A549 (cell line): ENCODE data around the gene NEAT1. TPM values are rescaled to one million over a fixed set of nuclear protein-coding genes. Genes with fewer than 3 reads are reported as not detected.

Experiments used
- ATAC-seq, 2 experiments: fragments of 200-7000 bp in 1 of 2; fragments of >200 bp in 1 of 2; cut with Nextera tagmentation in 1 of 2; cut with Tn5 transposase in 1 of 2; 3 replicates each; pipeline versions ENCODE4 v1.8.0 to v1.9.1; 2018 to 2020; ENCODE audit warnings: mild to moderate bottlenecking in 1 of 2, moderate library complexity in 1 of 2
- CTCF ChIA-PET: fragments of 300-600 bp; sonication (Branson Sonifier 250); formaldehyde crosslinking; extraction: SDS; loops from one replicate; lab custom pipeline; 2021; ENCODE audit warnings: antibody characterized with exemption, inconsistent platforms; lab: Yijun Ruan, JAX
- POLR2A ChIA-PET: fragments of 350-600 bp; formaldehyde crosslinking; extraction: SDS; loops from one replicate; lab custom pipeline; 2021; ENCODE audit warnings: antibody characterized with exemption, inconsistent platforms; lab: Yijun Ruan, JAX
- DNase-seq, 2 experiments: peaks; one replicate each; pipeline versions ENCODE4 v3.0.0 to v3.0.0-alpha.2; 2011 to 2016; ENCODE audit warnings: low read depth in 1 of 2, low spot score in 1 of 2
- FAIRE-seq: peaks from 2 replicates; lab custom pipeline; 2011; peaks lifted over from hg19 to GRCh38; lab: Jason Lieb, UNC
- H3K27ac ChIP-seq, 2 experiments: fragments of >200 bp; sonication (Bioruptor Twin); formaldehyde crosslinking; 3 replicates each; pipeline ENCODE4 v1.5.1; 2016 to 2017
- H3K4me1 ChIP-seq: fragments of >200 bp; sonication (Bioruptor Twin); formaldehyde crosslinking; 3 replicates; pipeline ENCODE4 v1.6.1; 2016
- H3K4me2 ChIP-seq: fragments of >200 bp; sonication (Bioruptor Twin); formaldehyde crosslinking; 3 replicates; pipeline ENCODE4 v1.6.1; 2016
- H3K4me3 ChIP-seq: fragments of >200 bp; sonication (Bioruptor Twin); formaldehyde crosslinking; 3 replicates; pipeline ENCODE4 v1.5.1; 2016
- H3K9me3 ChIP-seq: fragments of >200 bp; sonication (Bioruptor Twin); formaldehyde crosslinking; 3 replicates; pipeline ENCODE4 v1.6.1; 2016
- ESRRA ChIP-seq: fragments of 150-350 bp; IDR thresholded peaks from 2 replicates; pipeline ENCODE4 v1.6.1; 2014; ENCODE audit warnings: mild to moderate bottlenecking, low read length, borderline replicate concordance
- FOSB ChIP-seq: fragments of 250-450 bp; sonication (Bioruptor Pico); IDR thresholded peaks from 2 replicates; pipeline ENCODE4 v1.5.0; 2020; ENCODE audit warnings: mild to moderate bottlenecking, moderate library complexity
- HOXA7 ChIP-seq: fragments of 250-450 bp; sonication (Bioruptor Pico); IDR thresholded peaks from 2 replicates; pipeline ENCODE4 v1.5.0; 2020; ENCODE audit warnings: mild to moderate bottlenecking, moderate library complexity
- KDM1A ChIP-seq: fragments of 200-600 bp; sonication (generic); IDR thresholded peaks from 2 replicates; pipeline ENCODE4 v1.6.1; 2016; ENCODE audit warnings: low read depth, mild to moderate bottlenecking
- POLR2AphosphoS2 ChIP-seq: conservative IDR thresholded peaks from 2 replicates; pipeline ENCODE4 v1.6.1; 2012; ENCODE audit warnings: low read length, improper control_type of control experiment, inconsistent platforms
- RARB ChIP-seq: fragments of 250-450 bp; sonication (Bioruptor Pico); IDR thresholded peaks from 2 replicates; pipeline ENCODE4 v1.8.0; 2021; ENCODE audit warnings: mild to moderate bottlenecking, moderate library complexity
- RCOR1 ChIP-seq: fragments of 150-350 bp; IDR thresholded peaks from 2 replicates; pipeline ENCODE4 v1.6.1; 2014; ENCODE audit warnings: antibody characterized with exemption, low read length, low read depth
- ZC3H11A ChIP-seq: fragments of 450-650 bp; IDR thresholded peaks from 2 replicates; pipeline ENCODE4 v1.6.1; 2014; ENCODE audit warnings: antibody characterized with exemption, mild to moderate bottlenecking
- ZFP36 ChIP-seq: fragments of 450-650 bp; IDR thresholded peaks from 2 replicates; pipeline ENCODE4 v1.6.1; 2014; ENCODE audit warnings: borderline replicate concordance; ENCODE audit not compliant: partially characterized antibody
- WGBS: methylation state at CpG from one replicate; pipeline ENCODE4 v1.1.6; 2017; ENCODE audit errors: missing lambda C conversion rate; 5-methylcytosine and 5-hydroxymethylcytosine counted together
- polyA plus RNA-seq, 4 experiments: library from polyadenylated mRNA; depleted of rRNA in 3 of 4; stranded (reverse); fragments of >200 nt; fragmentation: RNase III in 1 of 4; extraction: RNeasy Plus Mini Kit Qiagen cat#74134 plus additional on column Dnase treatment in 1 of 4; gene quantifications; 2 replicates in 3 of 4; 3 replicates in 1 of 4; pipeline ENCODE4 v1.2.3, GENCODE V29; 2011 to 2017
- TF ChIP-seq, protein P1 (sequence below): fragments of 250-450 bp; sonication (Bioruptor Pico); IDR thresholded peaks from 2 replicates; pipeline ENCODE4 v1.5.0; 2021; ENCODE audit warnings: mild to moderate bottlenecking, moderate library complexity, borderline replicate concordance
- TF ChIP-seq, protein P2 (sequence below): IDR thresholded peaks from 2 replicates; pipeline ENCODE4 v1.6.1; 2012; ENCODE audit warnings: low read depth, borderline replicate concordance
- TF ChIP-seq, protein P3 (sequence below): fragments of 200-600 bp; sonication (generic); IDR thresholded peaks from 2 replicates; pipeline ENCODE4 v1.6.1; 2016; ENCODE audit warnings: antibody characterized with exemption, mild to moderate bottlenecking, moderate library complexity

NEAT1 gene
- polyA plus RNA-seq, 2 of the 4 experiments (the other 2 are of a cell fraction), result 314 to 1,223 TPM

DNA sequence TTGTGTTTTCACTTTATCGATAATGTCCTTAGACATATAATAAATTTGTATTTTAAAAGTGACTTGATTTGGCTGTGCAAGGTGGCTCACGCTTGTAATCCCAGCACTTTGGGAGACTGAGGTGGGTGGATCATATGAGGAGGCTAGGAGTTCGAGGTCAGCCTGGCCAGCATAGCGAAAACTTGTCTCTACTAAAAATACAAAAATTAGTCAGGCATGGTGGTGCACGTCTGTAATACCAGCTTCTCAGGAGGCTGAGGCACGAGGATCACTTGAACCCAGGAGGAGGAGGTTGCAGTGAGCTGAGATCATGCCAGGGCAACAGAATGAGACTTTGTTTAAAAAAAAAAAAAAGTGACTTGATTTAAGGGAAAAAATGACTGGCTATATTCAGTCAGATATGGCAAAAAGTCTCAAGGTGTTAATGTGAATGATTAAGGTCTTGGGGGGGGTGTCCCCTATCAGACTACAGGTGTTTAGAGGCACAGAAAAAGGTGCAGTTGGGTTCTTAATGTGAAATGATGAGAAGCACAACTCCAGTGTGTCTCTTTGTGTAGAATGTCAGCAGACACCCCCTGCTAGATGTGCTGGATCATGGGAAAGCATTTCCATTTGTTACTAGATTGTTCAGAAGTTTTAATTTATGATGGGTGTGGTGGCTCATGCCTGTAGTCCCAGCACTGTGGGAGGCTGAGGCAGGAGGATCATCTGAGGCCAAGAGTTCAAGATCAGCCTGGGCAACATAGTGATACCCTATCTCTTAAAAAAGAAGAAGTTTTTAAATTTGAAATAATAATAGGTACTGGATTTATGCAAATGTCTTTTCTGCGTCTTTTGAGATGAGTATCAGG, 17.0 kb downstream of the NEAT1 start:
- CTCF ChIA-PET, result interaction anchor here (0.6 to 5.1 kb wide), 3 partner anchors 20 to 75 kb away, joined by 3 to 18 read pairs (median 3); no protein-coding TSS in a partner anchor
- Histone ChIP-seq H3K27ac (peak overlapping the region in 1 of 2 experiments; percentile 65; a peak in 3 of 6 replicates), H3K4me2 (peak overlapping the region; percentile 6; the same call in 1 of the 3 replicates), H3K4me3 (no peak overlapping the region), H3K4me1 (peaks cover 94% of the 10 kb centered on the region), H3K9me3 (no peaks in the 10 kb centered on the region)
- peak in 1 of 2 experiments; percentile 33 for DNase-seq
- POLR2A ChIA-PET, result interaction anchor here (0.6 to 1.3 kb wide), 4 partner anchors 11 to 21 kb away, joined by 3 to 4 read pairs (median 4); no protein-coding TSS in a partner anchor
- FAIRE-seq, result no peak
- ATAC-seq, result no peak
- WGBS, result 80% methylated on average over 7 of the region's 7 CpGs
- TF ChIP-seq ESRRA, result no peak
- 0 out of 2 replicates have a peak, but pooled peaks have one; percentile 2 for TF ChIP-seq HOXA7 (CRISPR knock-in tag)

DNA sequence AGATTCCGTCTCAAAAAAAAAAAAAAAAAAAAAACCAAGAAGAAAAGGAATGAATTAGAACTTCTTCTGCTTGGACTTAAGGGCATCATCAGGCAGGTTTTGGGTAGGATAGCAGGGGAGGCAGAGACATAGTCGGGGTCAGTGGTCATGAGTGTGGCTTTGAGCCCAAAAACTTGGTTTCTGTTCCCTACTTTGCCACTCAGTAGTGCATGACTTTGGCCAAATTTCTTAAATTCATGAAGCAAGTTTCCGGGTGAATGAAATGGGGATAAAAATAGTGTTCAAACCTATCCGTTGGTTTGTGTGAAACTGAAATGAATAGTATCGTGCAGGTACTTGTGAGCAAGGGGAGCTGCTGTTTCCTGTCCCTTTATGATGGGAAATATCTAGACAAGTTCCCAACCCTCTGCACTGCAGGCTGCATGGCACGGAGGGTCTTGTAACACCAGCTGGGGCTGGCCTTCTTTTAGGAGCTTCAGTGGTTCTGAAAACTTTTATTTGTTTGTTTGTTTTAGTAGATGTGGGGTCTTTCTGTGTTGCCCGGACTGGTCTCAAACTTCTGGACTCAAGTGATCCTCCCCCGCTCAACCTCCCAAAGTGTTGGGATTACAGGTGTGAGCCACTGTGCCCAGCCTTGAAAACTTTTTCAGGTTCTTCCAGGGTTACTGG, 18.4 kb downstream of the NEAT1 start:
- FAIRE-seq (no peak), DNase-seq (peak in 1 of 2 experiments; percentile 38), ATAC-seq (no peak)
- no peaks in the 10 kb centered on the region for H3K9me3 ChIP-seq
- H3K4me2 ChIP-seq, result no peak overlapping the region
- ChIA-PET CTCF (interaction anchor here (1.1 to 5.1 kb wide), 5 partner anchors 24 to 68 kb away, joined by 3 to 18 read pairs (median 5); no protein-coding TSS in a partner anchor), POLR2A (interaction anchor here (1.5 to 1.6 kb wide), 2 partner anchors 14 to 38 kb away, joined by 3 to 6 read pairs; no protein-coding TSS in a partner anchor)
- peak; percentile 85; the same call in 1 of the 2 replicates for TF ChIP-seq POLR2AphosphoS2
- TF ChIP-seq, protein P1, sequence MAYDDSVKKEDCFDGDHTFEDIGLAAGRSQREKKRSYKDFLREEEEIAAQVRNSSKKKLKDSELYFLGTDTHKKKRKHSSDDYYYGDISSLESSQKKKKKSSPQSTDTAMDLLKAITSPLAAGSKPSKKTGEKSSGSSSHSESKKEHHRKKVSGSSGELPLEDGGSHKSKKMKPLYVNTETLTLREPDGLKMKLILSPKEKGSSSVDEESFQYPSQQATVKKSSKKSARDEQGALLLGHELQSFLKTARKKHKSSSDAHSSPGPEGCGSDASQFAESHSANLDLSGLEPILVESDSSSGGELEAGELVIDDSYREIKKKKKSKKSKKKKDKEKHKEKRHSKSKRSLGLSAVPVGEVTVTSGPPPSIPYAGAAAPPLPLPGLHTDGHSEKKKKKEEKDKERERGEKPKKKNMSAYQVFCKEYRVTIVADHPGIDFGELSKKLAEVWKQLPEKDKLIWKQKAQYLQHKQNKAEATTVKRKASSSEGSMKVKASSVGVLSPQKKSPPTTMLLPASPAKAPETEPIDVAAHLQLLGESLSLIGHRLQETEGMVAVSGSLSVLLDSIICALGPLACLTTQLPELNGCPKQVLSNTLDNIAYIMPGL (CRISPR knock-in tag), result no peak
- TF ChIP-seq, protein P2, sequence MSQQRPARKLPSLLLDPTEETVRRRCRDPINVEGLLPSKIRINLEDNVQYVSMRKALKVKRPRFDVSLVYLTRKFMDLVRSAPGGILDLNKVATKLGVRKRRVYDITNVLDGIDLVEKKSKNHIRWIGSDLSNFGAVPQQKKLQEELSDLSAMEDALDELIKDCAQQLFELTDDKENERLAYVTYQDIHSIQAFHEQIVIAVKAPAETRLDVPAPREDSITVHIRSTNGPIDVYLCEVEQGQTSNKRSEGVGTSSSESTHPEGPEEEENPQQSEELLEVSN, result no peak
- peak; percentile 76 for TF ChIP-seq HOXA7 (CRISPR knock-in tag)
- TF ChIP-seq RARB, result 0 out of 2 replicates have a peak, but pooled peaks have one; percentile 32
- TF ChIP-seq ZC3H11A, result no peak
- TF ChIP-seq KDM1A, result no peak
- TF ChIP-seq FOSB (CRISPR knock-in tag), result 0 out of 2 replicates have a peak, but pooled peaks have one; percentile 62
- TF ChIP-seq RCOR1, result no peak
- no peak for TF ChIP-seq ZFP36
- TF ChIP-seq, protein P3, sequence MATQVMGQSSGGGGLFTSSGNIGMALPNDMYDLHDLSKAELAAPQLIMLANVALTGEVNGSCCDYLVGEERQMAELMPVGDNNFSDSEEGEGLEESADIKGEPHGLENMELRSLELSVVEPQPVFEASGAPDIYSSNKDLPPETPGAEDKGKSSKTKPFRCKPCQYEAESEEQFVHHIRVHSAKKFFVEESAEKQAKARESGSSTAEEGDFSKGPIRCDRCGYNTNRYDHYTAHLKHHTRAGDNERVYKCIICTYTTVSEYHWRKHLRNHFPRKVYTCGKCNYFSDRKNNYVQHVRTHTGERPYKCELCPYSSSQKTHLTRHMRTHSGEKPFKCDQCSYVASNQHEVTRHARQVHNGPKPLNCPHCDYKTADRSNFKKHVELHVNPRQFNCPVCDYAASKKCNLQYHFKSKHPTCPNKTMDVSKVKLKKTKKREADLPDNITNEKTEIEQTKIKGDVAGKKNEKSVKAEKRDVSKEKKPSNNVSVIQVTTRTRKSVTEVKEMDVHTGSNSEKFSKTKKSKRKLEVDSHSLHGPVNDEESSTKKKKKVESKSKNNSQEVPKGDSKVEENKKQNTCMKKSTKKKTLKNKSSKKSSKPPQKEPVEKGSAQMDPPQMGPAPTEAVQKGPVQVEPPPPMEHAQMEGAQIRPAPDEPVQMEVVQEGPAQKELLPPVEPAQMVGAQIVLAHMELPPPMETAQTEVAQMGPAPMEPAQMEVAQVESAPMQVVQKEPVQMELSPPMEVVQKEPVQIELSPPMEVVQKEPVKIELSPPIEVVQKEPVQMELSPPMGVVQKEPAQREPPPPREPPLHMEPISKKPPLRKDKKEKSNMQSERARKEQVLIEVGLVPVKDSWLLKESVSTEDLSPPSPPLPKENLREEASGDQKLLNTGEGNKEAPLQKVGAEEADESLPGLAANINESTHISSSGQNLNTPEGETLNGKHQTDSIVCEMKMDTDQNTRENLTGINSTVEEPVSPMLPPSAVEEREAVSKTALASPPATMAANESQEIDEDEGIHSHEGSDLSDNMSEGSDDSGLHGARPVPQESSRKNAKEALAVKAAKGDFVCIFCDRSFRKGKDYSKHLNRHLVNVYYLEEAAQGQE, result 0 out of 2 replicates have a peak, but pooled peaks have one; percentile 9
- peaks cover 94% of the 10 kb centered on the region for H3K4me1 ChIP-seq
- H3K27ac ChIP-seq, result peak overlapping the region; percentile 23 to 65; a peak in 3 of 6 replicates
- WGBS, result 61% methylated on average over 8 of the region's 8 CpGs
- H3K4me3 ChIP-seq, result no peak overlapping the region
